ENCODE data around the gene CCL8.
A peak's percentile ranks its signal among the peaks of the same experiment; 100 is the strongest.
"Not testable (repeated sequence)": the region's sequence is repeated elsewhere in the genome, so short reads cannot be mapped to it uniquely, and the experiment has no call there.

Gene CCL8

DNA sequence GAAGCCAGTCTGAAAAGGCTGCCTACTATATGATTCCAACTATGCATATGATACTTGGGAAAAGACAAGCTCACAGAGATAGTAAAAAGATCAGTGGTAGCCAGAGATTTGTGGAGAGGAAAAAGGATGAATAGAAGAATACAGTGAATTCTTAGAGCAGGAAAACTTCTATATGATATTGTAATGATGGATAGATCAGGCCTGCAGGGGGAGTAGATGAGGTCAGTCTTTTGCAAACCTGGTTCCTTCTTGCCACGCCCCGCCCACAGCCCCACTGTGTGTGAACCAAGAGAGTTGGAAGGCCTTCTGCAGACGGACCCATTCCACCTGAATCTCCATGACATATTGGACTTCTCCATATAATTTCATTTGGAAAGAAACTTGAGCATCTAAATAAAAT lies 761 bp upstream of the CCL8 start:
- no peak for DNase-seq

DNA sequence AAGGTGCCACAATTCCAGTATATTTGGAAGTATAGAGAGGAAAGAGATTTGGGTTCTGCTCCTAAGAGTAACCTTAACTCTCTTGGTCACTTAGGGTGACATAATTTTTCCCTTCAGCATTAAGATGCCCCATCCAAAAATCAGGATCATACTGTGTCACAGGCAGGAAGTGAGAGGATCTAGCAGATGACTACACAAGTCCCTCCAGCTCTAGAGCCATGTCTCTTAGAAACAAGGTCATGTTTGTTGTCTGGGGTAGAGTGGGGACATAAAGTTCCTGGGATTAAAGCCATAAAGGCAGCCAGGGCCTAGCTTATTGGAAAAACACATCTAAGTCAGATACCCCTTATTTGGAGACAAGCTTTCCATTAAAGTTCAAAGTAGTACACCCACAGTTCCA lies 2.7 kb downstream of the CCL8 start:
- no peak for DNase-seq

DNA sequence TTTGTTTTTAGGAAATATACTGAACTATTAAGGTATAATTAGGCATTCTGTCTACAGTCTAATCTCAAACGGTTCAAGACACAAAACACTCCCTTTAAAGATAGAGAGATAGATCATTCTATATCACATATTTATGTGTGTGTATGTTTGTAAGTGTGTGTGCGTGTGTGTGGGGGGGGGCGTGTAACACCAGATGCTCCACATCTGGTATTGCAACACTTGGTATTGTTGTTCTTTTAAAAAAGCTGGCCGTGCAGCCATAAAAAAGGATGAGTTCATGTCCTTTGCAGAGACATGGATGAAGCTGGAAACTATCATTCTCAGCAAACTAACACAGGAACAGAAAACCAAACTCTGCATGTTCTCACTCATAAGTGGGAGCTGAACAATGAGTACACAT lies 8.3 kb downstream of the CCL8 start:
- not testable (repeated sequence) for DNase-seq

DNA sequence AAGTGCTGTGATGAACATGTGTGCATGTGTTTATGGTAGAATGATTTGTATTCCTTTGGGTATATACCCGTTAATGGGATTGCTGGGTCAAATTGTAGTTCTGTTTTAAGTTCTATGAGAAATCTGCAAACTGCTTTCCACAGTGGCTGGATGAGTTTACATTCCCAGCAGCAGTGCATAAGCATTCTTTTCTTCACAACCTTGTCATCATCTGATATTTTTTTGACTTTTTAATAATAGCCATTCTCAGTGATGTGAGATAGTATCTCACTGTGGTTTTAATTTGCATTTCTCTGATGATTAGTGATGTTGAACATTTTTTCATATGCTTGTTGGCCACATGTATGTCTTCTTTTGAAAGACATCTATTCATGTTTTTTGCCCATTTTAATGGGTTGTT lies 18.5 kb downstream of the CCL8 start:
- no peak for DNase-seq

DNA sequence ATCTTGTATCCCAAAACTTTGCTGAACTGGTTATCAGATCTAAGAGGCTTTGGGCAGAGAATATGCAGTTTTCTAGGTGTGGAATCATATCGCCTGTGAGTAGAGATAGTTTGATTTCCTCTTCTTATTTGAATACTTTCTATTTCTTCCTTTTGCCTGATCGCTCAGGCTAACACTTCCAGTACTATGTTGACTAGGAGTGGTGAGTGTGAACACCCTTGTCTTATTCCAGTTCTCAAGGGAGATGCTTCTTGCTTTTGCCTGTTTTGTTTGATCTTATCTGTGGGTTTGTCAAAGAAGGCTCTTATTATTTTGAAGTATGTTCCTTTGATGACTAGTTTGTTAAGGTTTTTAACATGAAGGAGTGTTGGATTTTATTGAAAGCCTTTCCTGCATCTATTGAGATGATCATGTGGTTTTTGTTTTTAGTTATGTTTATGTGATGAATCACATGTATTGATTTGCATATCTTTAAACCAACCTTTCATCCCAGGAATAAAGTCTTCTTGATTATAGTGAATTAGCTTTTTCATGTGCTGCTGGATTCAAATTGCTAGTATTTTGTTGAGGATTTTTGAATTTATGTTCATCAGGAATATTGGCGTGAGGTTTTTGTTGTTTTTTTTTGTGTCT lies 20.0 kb downstream of the CCL8 start:
- no peak for DNase-seq

DNA sequence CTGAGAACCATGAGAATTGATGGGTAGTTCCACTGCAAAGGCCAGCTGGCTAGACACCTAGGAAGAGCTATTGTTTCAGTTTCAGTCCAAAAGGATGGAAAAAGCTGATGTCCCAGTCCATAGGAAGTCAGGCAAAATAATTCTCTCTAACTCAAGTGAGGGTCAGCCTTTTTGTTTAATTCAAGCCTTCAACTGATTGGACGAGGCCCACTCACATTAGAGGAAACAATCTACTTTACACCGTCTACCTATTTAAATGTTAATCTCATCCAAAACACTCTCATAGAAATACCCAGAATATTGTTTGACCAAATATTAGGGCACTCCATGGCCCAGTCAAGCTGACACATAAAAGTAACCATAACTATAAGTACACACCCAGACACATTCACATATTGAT lies 22.7 kb downstream of the CCL8 start:
- DNase-seq = no peak

DNA sequence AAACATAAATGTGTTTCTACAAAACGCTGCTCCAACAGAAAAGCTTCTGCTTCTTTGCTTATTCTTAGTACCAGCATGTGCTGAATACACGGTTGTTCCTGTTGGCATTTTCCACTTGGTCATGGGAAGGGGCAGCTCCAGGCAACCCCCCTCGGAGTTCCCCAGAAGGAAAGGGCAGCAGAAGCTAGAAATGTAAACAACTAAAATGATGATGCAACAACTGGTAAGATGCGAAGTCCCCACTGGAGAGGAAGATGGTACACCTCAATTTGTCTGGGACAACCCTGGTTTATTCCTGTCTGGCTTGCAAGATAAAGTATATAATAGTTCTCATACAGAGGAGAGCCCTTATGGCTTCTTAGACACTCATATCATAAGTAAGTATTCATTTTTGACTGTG lies 27.8 kb downstream of the CCL8 start:
- no peak for DNase-seq

DNA sequence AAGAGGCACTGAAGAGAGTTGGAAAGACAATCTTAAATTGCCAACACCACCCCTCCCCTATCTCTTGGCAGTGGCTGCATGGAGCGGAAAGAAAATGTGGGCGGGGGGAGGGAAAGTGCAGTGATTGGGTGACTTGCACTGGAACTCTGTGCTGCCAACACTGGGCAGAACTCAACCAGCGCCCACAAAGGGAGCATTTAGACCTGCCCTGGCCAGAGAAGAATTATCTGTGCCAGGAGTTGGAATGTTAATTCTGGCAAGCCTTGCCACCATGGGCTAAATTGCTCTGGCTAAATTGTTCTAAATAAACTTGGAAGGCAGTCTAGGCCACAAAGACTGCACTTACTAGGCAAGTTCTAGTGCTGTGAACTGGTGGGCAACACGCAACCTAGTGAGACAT lies 30.5 kb downstream of the CCL8 start:
- no peak for DNase-seq

DNA sequence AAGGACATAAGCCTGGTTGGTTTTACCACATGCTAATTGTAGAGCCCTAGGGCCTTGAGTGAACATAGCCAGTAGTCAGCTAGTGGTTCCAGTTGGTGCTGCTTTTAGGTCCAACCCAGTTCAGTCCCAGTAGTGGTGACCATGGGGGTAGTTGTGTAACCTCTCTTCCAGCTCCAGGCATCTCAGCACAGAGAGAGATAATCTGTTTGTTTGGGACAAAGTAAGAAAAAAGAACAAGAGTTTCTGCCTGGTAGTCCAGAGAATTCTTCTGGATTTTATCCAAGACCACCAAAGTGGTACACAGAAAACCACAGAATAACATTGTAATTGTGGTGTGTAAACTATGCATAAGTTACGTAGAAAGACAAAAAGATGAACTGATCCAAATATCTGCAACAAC lies 31.9 kb downstream of the CCL8 start:
- DNase-seq = no peak

DNA sequence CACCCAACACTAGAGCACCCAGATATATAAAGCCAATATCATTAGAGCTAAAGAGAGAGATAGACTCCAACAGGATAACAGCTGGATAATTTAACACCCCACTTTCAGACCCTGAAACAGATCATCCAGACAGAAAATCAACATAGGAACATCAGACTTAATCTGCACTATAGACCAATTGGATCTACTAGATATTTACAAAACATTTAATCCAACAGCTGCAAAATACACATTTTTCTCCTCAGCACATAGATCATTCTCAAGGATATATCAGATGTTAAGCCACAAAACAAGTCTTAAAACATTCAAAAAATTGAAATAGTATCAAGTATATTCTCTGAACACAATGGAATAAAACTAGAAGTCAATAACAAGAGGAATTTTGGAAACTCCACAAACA lies 33.0 kb downstream of the CCL8 start:
- no peak for DNase-seq

DNA sequence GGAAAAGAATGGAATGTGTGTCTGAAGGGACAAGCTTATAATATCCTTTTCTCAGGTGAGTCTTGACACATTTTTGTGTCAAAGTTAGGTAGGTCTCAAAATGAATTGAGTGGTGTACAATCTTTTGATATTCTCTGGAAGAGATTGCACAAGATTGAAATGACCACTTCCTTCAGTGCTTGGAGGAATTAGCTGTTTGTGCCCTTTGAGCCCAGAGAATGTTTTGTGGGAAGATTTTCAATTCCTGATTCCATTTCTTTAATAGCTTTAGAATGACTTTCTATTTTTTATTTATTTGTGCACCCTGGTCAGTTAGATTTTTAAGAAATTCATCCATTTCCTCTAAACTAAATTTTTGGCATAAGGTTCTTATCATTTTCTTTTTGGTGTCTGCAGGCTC lies 35.4 kb downstream of the CCL8 start:
- DNase-seq = no peak

DNA sequence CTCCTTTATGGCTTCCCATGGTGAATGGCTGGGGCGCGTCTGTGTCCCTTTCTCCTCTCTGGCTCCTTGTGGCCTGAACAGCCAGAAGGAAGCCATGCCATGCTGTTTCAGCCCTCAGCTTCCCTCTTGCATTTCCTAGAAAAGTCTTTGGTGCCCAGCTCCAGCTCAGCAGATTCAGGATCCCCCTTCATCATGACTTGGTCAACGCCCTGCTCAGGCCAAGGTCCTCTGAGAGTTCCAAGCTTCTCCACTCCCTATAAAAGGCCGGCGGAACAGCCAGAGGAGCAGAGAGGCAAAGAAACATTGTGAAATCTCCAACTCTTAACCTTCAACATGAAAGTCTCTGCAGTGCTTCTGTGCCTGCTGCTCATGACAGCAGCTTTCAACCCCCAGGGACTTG lies 37.0 kb downstream of the CCL8 start, which contains the start of gene CCL13:
CCL13 (plus strand) TSS at position 287 of the 400 bp plus-strand sequence; CDS start at position 334, 47 bp downstream.
- no peak for DNase-seq

DNA sequence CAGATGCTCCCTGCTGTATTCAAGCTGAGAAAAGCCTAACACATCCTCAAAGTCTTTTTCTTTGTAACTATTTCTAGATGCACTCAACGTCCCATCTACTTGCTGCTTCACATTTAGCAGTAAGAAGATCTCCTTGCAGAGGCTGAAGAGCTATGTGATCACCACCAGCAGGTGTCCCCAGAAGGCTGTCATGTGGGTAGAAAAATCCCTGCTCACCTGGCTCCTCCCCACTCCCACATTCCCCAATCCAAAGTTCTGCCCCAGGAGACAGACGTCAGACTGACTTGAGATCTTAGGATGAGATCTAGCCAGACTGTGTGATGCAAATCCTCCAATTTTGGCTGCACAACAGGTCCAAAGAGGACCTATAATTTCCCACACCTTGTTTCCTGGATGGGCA lies 38.2 kb downstream of the CCL8 start:
- DNase-seq = no peak

DNA sequence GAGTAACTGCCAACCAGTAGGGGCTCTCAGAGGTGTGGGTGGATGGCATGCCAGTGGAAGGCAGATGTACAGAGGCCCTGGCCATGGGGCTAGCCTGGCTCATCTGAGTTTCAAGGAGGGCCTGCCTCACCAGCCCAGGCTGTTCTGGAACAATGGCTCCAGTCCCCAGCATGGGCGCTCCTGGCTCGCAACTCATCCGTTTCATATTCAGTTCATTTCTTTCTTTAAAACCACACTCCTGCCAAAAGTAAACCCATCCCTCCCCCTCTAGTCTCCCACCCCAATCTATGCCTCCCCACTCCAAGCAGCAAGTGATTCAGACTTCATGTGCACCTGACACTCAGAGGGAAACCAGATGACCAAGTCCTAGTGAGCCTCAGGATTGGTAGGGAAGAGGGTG lies 39.4 kb downstream of the CCL8 start:
- DNase-seq = no peak

DNA sequence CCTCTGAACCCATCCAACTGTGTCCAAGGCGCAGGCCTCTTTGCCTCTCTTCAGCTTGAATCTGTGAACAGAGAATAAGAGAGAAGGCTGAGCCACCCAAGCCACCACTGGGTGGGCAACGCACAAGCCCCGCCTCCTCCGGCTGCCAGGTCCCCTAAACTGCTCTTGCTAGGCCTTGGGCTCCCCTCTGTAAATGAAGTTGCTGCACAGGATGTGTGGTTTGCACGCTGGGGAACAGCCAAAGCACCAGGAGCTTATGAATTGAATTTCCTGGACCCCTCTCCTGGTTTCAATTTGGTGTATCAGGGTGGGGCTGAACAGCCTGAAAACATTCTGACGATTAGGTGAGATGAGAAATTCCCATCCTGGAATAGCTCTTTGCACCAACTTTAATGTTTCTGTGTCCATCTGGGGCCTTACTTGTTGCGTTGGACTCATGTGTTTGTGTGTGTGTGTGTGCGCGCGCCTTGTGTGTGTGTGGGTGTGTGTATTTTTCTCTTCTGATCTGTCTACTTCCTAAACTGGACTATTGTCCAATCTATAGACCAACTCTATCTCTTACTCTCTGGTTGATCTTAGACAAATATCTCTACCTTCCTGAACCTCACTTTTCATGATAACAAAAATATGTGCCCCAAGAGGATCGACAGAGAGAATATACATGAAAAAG lies 41.5 kb downstream of the CCL8 start:
- no peak for DNase-seq

DNA sequence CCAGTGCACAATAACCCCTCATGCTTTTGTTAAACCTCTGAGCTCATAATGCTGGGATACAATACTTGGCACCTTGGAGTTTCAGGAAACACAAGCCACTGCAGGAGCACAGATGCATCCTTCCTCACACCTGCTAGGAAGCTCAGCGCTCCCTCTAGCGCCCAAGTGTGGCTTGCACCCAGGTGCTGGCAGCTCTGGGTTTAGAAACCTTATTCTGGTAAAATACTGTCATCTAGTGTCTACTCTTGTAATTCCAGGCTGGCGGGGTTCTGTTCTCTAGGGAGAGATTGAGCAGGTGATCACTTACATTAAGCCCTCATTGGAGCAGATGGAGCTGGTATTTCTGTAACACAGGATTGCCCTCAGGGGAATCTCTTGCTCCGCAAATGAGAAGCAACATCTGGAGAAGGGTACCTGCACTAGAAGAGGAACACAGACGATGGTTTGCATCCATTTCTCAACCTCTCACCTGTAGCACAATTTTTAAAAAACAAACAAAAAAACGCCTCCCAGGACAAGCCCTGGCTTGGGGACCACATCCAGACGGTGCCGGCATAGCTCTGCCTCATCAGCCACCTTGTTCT lies 42.3 kb downstream of the CCL8 start:
- DNase-seq = peak; percentile 53

DNA sequence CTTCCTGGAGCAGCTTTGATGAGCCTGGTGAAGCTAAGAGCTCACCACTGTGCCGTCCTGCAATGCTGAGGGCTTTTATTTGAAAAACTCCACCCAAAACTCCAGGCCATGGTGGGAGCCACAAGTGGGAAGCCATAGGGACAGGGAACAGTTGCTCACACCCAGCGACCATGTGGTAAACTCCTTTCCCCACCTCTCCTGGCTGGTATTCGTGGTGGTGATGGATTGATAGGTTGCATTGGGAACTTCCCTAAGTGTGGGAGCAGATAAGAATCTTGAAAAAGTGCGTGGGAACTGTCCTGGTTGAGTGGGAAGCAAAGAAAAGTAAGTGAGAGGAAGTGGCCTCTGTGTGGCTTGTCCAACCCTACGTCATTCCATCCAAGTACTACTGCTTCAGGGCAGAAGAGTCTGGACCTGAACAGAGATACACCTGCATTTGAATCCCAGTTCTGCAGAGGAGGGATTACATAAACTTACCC lies 44.0 kb downstream of the CCL8 start, which contains the start of gene CCL1:
CCL1 (minus strand) TSS at position 51 of the 479 bp plus-strand sequence. CDS start 72 bp downstream, outside the sequence.
- no peak for DNase-seq

DNA sequence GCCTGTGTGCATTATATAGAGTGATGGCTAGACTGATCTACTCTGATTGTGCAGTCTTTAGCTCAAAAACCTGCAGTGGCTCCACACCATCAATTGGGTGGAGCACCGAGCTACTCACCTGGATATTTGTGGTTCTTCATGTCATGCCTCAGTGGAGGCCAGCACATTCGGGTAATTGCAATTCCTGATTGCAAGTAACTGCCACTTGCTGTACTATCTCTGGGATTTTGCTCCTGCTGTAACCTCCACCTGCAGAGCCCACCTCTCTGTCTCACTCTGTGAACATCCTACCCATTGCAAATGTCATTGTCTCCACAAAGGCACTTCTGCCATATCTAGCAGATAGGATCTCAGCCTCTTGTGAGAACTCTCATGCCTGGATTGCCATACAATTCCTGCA lies 45.5 kb downstream of the CCL8 start:
- no peak for DNase-seq

DNA sequence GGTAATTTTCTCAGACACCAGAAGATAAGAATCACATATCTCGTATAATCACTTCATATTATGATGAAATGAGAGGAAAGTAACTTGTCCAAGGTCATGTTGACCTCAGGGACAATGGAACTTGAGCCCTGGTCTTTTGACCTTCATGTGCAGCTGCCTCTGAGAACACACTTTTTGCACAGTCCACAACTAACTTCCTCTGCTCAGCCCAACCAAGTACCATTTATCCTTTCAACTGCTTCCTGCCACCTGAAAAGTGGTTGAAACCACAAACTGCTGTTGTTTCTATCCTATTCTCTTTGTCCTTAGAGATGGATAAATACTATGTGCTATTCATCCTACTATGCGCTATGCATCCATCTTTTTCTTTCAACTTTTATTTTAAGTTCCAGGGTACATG lies 46.1 kb downstream of the CCL8 start:
- no peak for DNase-seq

DNA sequence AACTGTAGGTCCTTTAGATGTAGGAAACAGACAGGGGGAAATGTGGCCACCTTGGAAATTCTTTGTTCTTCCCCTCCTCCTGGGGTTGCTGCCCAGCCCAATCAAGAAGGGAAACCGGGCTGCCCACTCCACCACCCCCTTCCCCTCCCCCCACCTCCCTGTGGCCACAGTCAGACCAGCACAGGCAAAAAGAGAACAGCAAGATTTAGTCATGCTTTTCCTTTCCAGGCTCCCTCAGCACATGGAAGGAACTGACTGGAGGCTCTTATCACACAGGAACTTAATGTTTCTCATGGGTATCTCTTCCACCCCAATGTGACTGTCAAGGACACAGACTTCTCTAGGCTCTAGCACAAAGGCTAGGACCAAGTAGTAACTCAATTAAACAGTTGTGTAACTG lies 46.8 kb downstream of the CCL8 start:
- no peak for DNase-seq

DNA sequence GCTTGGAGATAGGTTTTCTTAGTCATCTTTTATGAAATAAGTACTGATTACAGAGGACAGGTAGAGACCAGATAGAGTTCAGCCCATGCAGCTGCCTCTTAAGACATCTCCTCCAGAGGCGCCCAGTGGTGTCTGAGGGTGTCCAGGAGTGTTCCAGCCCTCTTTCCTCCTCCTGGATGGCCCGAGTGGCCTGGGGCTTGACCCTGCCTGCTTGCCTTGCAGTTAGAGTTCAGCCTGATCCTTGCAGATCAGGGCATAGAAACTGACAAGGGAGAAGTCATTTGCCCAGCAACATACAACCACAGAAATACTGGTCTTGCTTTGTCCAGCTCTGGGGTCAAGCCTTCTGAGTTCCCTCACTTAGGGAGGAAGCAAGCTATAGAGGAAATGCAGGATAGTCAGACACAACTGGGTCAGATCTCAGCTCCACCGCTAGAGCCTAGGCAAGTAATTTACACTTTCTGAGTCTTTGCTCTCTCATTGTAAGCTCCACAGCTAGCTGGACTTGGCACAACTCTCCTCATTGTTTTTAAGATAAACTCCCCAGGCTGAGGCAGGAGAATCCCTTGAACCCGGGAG lies 47.4 kb downstream of the CCL8 start:
- DNase-seq = no peak

DNA sequence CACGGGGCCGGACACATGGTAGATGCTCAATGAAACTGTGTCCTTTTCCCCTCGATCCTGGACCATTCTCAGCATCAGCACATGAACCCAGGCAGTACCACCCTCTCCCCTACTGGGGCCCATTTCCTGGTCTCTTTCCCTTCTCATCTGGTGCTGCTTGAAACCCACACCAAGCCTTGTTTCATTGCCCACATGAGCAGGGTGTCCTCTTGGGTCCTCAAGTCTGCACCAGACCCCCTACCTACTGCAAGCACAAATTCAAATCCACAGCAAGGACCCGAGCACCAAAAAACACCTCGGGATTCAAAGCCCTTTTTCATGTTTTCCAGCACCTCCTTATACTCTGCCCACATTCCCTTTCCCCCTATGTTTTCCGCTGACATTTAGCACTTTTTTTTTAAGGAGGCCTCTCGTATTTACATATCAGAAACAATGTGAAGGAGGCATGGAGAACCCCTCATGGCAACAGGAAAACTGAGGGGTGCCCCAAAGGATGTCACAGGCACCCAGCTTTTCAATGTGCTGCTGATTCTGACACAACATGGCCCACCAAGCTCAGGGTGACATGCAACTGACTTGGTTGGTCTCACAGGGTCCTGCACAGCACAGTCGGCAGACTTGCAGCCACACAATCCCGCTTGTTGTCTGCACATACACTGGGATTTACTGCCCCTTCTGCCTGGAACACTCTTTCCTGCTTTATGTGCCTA lies 48.4 kb downstream of the CCL8 start:
- DNase-seq = no peak
